ENCODE results near the gene ZC3HAV1.
"Not testable (repeated sequence)": the region's sequence is repeated elsewhere in the genome, so short reads cannot be mapped to it uniquely, and the experiment has no call there.

Gene ZC3HAV1

GRCh38 chr7:139086454-139086853 is 23.1 kb downstream of the ZC3HAV1 start:
- TF ChIP-seq ZNF274 (IDR thresholded peaks at IDR 0.05; ENCODE audit: low read depth, low read length) = no peak
- no peak overlapping the region for H3K4me3 ChIP-seq (ENCODE audit: low read length)

- no peak overlapping the region for H3K4me3 ChIP-seq (ENCODE audit: low read length)
- no peak for TF ChIP-seq ZNF274 (IDR thresholded peaks at IDR 0.05; ENCODE audit: low read depth, low read length)
These were observed 24.8 kb downstream of the ZC3HAV1 start for GRCh38 chr7:139084709-139085108.

GRCh38 chr7:139081584-139081983 is 27.9 kb downstream of the ZC3HAV1 start:
- TF ChIP-seq ZNF274 (IDR thresholded peaks at IDR 0.05; ENCODE audit: low read depth, low read length) = no peak

GRCh38 chr7:139080905-139081304 is 28.6 kb downstream of the ZC3HAV1 start:
- TF ChIP-seq ZNF274 (IDR thresholded peaks at IDR 0.05; ENCODE audit: low read depth, low read length) = no peak

More at GRCh38 chr7:139081584-139081983, 27.9 kb downstream of the ZC3HAV1 start:
- H3K4me3 ChIP-seq (ENCODE audit: low read length) = no peak overlapping the region

GRCh38 chr7:139079861-139080260 is 29.7 kb downstream of the ZC3HAV1 start:
- TF ChIP-seq ZNF274 (IDR thresholded peaks at IDR 0.05; ENCODE audit: low read depth, low read length) = no peak
- no peak overlapping the region for H3K4me3 ChIP-seq (ENCODE audit: low read length)

More at GRCh38 chr7:139080905-139081304, 28.6 kb downstream of the ZC3HAV1 start:
- no peak overlapping the region for H3K4me3 ChIP-seq (ENCODE audit: low read length)

- no peak for TF ChIP-seq ZNF274 (IDR thresholded peaks at IDR 0.05; ENCODE audit: low read depth, low read length)
- H3K4me3 ChIP-seq (ENCODE audit: low read length) = no peak overlapping the region
These were observed 30.6 kb downstream of the ZC3HAV1 start for GRCh38 chr7:139078911-139079310.

- no peak for TF ChIP-seq ZNF274 (IDR thresholded peaks at IDR 0.05; ENCODE audit: low read depth, low read length)
- H3K4me3 ChIP-seq (ENCODE audit: low read length) = no peak overlapping the region
These were observed 31.1 kb downstream of the ZC3HAV1 start for GRCh38 chr7:139078399-139078798.

- not testable (repeated sequence) for H3K4me3 ChIP-seq (ENCODE audit: low read length)
These were observed 31.8 kb downstream of the ZC3HAV1 start for GRCh38 chr7:139077706-139078105.

- H3K4me3 ChIP-seq (ENCODE audit: low read length) = no peak overlapping the region
- TF ChIP-seq ZNF274 (IDR thresholded peaks at IDR 0.05; ENCODE audit: low read depth, low read length) = no peak
These were observed 33.4 kb downstream of the ZC3HAV1 start for GRCh38 chr7:139075871-139076686.

- H3K4me3 ChIP-seq (ENCODE audit: low read length) = no peak overlapping the region
- TF ChIP-seq ZNF274 (IDR thresholded peaks at IDR 0.05; ENCODE audit: low read depth, low read length) = no peak
These were observed 34.4 kb downstream of the ZC3HAV1 start for GRCh38 chr7:139075031-139075652.

- no peak overlapping the region for H3K4me3 ChIP-seq (ENCODE audit: low read length)
- TF ChIP-seq ZNF274 (IDR thresholded peaks at IDR 0.05; ENCODE audit: low read depth, low read length) = no peak
These were observed 36.7 kb downstream of the ZC3HAV1 start for GRCh38 chr7:139072796-139073195.

GRCh38 chr7:139071680-139072079 is 37.8 kb downstream of the ZC3HAV1 start:
- H3K4me3 ChIP-seq (ENCODE audit: low read length) = no peak overlapping the region
- no peak for TF ChIP-seq ZNF274 (IDR thresholded peaks at IDR 0.05; ENCODE audit: low read depth, low read length)

- no peak overlapping the region for H3K4me3 ChIP-seq (ENCODE audit: low read length)
- no peak for TF ChIP-seq ZNF274 (IDR thresholded peaks at IDR 0.05; ENCODE audit: low read depth, low read length)
These were observed 40.7 kb downstream of the ZC3HAV1 start for GRCh38 chr7:139068544-139069399.

GRCh38 chr7:139066315-139066714 is 43.2 kb downstream of the ZC3HAV1 start:
- no peak overlapping the region for H3K4me3 ChIP-seq (ENCODE audit: low read length)
- no peak for TF ChIP-seq ZNF274 (IDR thresholded peaks at IDR 0.05; ENCODE audit: low read depth, low read length)

Data from GM08714 (cell line).